Chondrocyte (in vitro differentiated cells): Measurements from ENCODE around the gene CHST1. TPM values are rescaled to one million over a fixed set of nuclear protein-coding genes. Genes with fewer than 3 reads are reported as not detected.

Source experiments
- microRNA-seq: library from miRNA; unstranded; fragments of <30 nt; microRNA quantifications from one replicate; pipeline ENCODE4 v1.2.0, GENCODE V29; 2020; ENCODE audit warnings: borderline number of aligned reads
- total RNA-seq: library from RNA; stranded (reverse); gene quantifications from 3 replicates; pipeline ENCODE4 v1.2.1, GENCODE V29; 2021

CHST1 gene
- total RNA-seq, 1 donor from 2014 or later, result 13.6 TPM

Small RNA genes lying within 50 kb of the gene (microRNA-seq; reads per million reads assigned to microRNA genes)
- not detected for gene MIR7154

Other genes starting within 250 kb of the CHST1 start
- gene SLC35C1, start 139.5 kb upstream of the CHST1 start, total RNA-seq, result 22.7 to 33.1 TPM (median 31.9 TPM) in 3 replicates
- 12.2 to 16.8 TPM (median 13.8 TPM) in 3 replicates for gene CRY2, start 181.9 kb upstream of the CHST1 start, total RNA-seq
- 6.7 to 10.8 TPM (median 9.6 TPM) in 3 replicates for gene MAPK8IP1, start 220.0 kb upstream of the CHST1 start, total RNA-seq
- gene FREY1, start 241.6 kb upstream of the CHST1 start, total RNA-seq, result 0.49 to 1.4 TPM (median 0.80 TPM) in 3 replicates